Thyroid gland (tissue), 4 donors: Measurements from ENCODE around the gene ADGRE3.

Source experiments
- CTCF ChIP-seq, 6 experiments: fragments of 200-600 bp in 3 of 6; fragments of 450-650 bp in 3 of 6; sonication (generic) in 3 of 6; IDR thresholded peaks; one replicate each; pipeline ENCODE4 v1.5.1; 2016 to 2019; ENCODE audit warnings: antibody characterized with exemption in 6 of 6, mild to moderate bottlenecking in 2 of 6, inconsistent platforms in 1 of 6, moderate library complexity in 1 of 6
- POLR2A ChIP-seq, 2 donors: fragments of 450-650 bp; IDR thresholded peaks; one replicate each; pipeline ENCODE4 v1.6.1; 2017; ENCODE audit warnings: antibody characterized with exemption in 2 of 2, mild to moderate bottlenecking in 2 of 2, moderate library complexity in 1 of 2

GRCh38 chr19:14678199-14678598 lies 3.6 kb upstream of the ADGRE3 start:
- no peak for TF ChIP-seq CTCF (IDR thresholded peaks at IDR 0.05)
- no peak for TF ChIP-seq POLR2A (IDR thresholded peaks at IDR 0.05)
